Spinal cord (tissue), 10 donors: ENCODE measurements around the gene MLXIP. TPM values are rescaled to one million over a fixed set of nuclear protein-coding genes. Genes with fewer than 3 reads are reported as not detected.
A peak's percentile ranks its signal among the peaks of the same experiment; 100 is the strongest.

ENCODE experiments used
- DNase-seq, 6 donors: peaks; one replicate each; pipeline versions ENCODE4 v3.0.0 to v3.0.0-alpha.2; 2013 to 2015; ENCODE audit warnings: low spot score in 6 of 6, low read depth in 4 of 6
- H3K27ac ChIP-seq: one replicate; pipeline ENCODE4 v1.5.1; 2013; ENCODE audit warnings: low read depth, low read length, control low read depth
- H3K27me3 ChIP-seq: one replicate; pipeline ENCODE4 v1.6.1; 2013; ENCODE audit warnings: low read length; ENCODE audit not compliant: control insufficient read depth, insufficient read depth
- H3K36me3 ChIP-seq: one replicate; pipeline ENCODE4 v1.6.1; 2013; ENCODE audit warnings: low read length; ENCODE audit not compliant: control insufficient read depth, insufficient read depth
- H3K4me1 ChIP-seq: one replicate; pipeline ENCODE4 v1.6.1; 2013; ENCODE audit warnings: low read length; ENCODE audit not compliant: control insufficient read depth, insufficient read depth
- H3K4me3 ChIP-seq: one replicate; pipeline ENCODE4 v1.5.1; 2013; ENCODE audit warnings: low read depth, low read length, control low read depth
- H3K9me3 ChIP-seq: one replicate; pipeline ENCODE4 v1.6.1; 2013; ENCODE audit warnings: low read length; ENCODE audit not compliant: control insufficient read depth, insufficient read depth
- WGBS: methylation state at CpG from one replicate; pipeline ENCODE4 v1.1.5; 2013; ENCODE audit warnings: missing lambda C conversion rate; ENCODE audit not compliant: insufficient coverage; 5-methylcytosine and 5-hydroxymethylcytosine counted together
- polyA plus RNA-seq, 2 donors: library from polyadenylated mRNA; unstranded; fragments of 120-200 nt; gene quantifications; one replicate each; pipeline ENCODE4 v1.2.1, GENCODE V29; 2013; ENCODE audit not compliant: insufficient read length in 2 of 2
- total RNA-seq, 2 donors: library from RNA; depleted of rRNA in 1 of 2; stranded (reverse); fragments of 120-200 nt in 1 of 2; fragments of >200 nt in 1 of 2; gene quantifications; one replicate each; pipeline versions ENCODE4 v1.2.3 to v1.2.4, GENCODE V29; 2013 to 2014
- donor health status: healthy.

MLXIP gene
- total and polyA plus RNA-seq, 4 donors: 10.3 to 46.6 (median 24.1) TPM

DNA sequence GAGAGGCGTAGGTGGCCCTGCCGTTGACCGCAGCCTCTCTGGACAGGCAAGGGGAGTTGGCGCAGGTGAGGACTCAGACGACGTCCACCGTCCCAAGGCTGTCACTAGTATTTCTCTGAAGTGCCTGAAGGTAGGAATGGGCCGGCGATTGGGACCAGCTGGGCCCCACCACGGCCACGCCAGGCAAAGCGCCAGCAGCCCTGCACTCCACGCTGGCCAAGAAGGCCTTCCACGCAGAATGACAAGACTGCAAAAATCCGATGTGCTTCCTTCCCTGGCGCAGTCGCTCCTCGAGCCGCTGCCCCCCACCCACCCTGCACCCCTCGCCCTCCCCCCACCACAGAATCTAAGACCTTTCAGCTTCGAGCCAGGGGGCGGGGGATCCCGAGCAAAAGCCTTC, 17.3 kb upstream of the MLXIP start:
- H3K4me1 ChIP-seq: peaks cover 31% of the 10 kb centered on the region
- no peaks in the 10 kb centered on the region for H3K9me3 ChIP-seq
- no peaks in the 10 kb centered on the region for H3K27me3 ChIP-seq
- H3K27ac ChIP-seq: no peak overlapping the region
- no peak for DNase-seq
- WGBS: 82% methylated on average over 15 of the region's 23 CpGs
- no peak overlapping the region for H3K4me3 ChIP-seq
- H3K36me3 ChIP-seq: peaks cover 51% of the 10 kb centered on the region

DNA sequence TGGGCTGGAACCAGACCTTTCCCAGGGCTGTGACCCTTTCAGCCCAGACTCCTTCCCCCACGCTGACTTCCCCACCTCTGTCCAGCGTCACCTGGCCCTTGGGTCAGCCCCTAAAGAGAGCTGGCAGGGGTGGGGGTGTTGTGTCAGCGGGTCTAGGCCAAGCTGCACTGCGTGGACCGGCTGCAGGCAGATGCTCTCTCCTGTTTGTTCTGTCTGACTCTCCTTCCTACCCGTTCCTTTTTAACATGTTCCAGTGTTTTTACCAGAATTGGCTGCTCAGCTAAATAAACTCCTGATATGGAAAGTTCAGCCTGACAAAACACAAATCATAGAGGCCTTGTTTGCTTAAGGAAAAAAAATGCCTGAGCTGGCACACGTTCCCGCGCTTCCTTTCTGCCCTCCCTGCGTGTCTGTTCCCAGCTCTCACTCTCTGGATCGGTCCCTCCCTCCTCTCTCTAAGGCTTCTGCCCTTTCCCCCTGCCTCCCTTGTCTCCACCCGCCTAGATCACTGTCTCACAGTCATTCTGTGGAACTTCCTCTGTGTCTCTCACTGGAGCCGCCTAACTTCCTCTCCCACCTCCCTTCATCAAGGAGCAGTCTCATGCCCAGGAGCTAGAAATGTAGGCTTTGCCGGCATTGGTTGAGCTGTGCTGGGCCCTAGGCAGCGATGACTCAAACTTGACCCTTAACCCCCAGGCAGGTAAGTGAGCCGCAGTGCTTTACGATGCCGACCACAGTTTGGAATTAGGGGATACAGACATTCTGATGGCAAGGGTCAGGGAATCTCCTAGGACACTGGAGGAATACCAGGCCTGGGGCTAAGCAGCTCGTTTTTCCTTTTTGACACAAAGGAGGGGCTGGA, 15.5 kb upstream of the MLXIP start:
- DNase-seq: peak in 2 of 6 donors; percentile 33 to 79
- H3K27ac ChIP-seq: peak overlapping the region; percentile 82
- peaks cover 35% of the 10 kb centered on the region for H3K4me1 ChIP-seq
- H3K9me3 ChIP-seq: no peaks in the 10 kb centered on the region
- H3K4me3 ChIP-seq: no peak overlapping the region
- H3K36me3 ChIP-seq: peaks cover 33% of the 10 kb centered on the region
- no peaks in the 10 kb centered on the region for H3K27me3 ChIP-seq
- 29% methylated on average over 13 of the region's 19 CpGs for WGBS

DNA sequence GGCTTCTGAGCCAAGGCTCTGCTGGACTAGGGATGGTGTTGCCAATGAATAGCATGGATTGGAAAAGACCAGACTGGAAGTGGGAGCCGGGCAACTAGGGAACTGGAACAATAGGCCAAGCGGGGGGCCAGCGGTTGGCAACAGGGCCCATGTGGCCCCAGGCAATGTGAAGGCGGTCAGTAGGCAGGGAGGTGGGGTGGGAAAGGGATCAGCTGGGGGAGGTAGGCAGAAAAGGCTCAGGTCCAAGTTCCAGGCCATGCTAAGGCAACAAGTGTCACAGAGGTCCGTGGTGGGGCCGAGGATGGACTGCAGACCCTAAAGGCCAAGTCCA, 14.9 kb upstream of the MLXIP start:
- H3K9me3 ChIP-seq: no peaks in the 10 kb centered on the region
- H3K36me3 ChIP-seq: peaks cover 29% of the 10 kb centered on the region
- WGBS: 35% methylated on average over 5 of the region's 6 CpGs
- H3K4me3 ChIP-seq: no peak overlapping the region
- peaks cover 36% of the 10 kb centered on the region for H3K4me1 ChIP-seq
- DNase-seq: peak in 1 of 6 donors; percentile 60
- peak overlapping the region; percentile 82 for H3K27ac ChIP-seq
- no peaks in the 10 kb centered on the region for H3K27me3 ChIP-seq

DNA sequence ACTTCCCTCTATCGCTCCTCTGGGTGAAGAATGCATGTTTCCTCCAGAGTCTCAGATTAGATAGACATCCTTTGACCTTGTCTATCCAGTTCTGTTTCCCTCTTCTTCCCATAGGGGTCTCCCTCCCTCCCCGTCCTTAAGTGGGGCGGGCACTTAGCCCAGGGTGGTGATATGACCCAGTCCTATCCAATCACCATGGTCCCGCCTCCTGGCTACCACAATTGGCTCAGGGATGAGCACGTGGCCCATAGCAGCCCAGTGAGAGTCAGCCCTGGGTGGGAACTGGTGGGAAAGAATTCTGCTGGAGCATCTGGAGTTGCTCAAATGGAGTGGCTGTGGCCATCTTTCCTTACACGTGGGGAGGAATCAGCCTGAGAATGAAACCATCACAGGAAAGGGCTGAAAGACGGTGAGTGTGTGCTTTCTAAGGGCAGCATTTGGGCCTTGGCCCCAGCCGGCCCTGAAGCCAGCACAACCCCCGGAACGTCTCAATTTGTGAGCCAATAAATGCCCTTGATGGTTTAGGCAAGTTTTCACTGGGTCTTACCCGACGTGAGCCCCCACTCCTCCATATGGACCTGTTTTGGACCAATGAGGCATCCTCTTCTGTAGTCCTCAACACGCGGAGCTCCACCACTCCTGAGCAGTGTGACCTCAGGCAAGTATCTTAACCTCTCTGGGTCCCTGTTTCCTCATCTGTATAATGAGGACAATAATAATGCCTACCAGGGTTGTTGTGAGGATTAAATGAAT, 14.4 kb upstream of the MLXIP start:
- peak in 3 of 6 donors; percentile 58 to 94 (median 87) for DNase-seq
- Histone ChIP-seq H3K9me3 (no peaks in the 10 kb centered on the region), H3K27me3 (no peaks in the 10 kb centered on the region), H3K4me1 (peaks cover 36% of the 10 kb centered on the region), H3K27ac (peak overlapping the region; percentile 82), H3K4me3 (no peak overlapping the region), H3K36me3 (peaks cover 24% of the 10 kb centered on the region)
- WGBS: 48% methylated on average over 8 of the region's 14 CpGs

DNA sequence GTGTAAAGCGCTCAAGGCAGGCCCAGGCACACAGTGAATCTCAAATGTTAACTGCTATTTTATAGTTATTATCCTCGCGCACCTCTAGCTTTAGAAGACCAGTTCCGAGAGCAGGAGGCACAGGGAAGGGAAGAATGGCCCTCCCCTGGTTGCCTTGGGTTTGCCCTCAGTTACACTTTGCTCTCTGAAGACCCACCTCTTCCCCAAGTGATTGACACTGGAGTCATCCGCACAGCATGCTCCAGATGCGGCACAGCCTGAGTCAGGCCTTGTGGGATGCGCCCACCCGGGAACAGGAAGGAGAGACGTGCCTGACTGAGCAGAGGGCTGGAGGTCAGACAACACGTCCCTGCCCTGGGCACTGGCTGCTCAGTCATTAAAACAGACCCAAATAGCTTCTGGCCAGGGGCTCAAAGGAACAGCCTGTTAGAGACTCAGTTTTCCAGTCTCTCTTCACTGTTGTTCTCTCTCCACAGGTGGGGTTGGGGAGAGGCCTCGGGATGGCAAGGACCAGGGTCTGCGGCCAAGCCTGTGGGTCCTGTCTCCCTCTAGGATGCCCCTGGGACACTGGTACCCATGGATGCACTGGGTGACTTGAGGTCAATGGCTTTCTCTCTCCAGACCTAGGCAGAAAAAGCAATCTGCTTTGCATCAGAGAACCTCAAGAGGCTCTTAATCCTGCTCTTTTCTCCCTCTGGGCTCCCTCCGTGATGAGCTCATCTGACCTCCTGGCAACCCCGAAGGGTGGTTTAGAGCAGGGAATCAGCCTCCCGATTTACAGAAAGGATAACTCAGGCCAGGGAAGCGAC, 13.6 kb upstream of the MLXIP start:
- no peaks in the 10 kb centered on the region for H3K9me3 ChIP-seq
- H3K27me3 ChIP-seq: no peaks in the 10 kb centered on the region
- no peak for DNase-seq
- H3K4me3 ChIP-seq: no peak overlapping the region
- peaks cover 16% of the 10 kb centered on the region for H3K36me3 ChIP-seq
- peaks cover 36% of the 10 kb centered on the region for H3K4me1 ChIP-seq
- WGBS: 57% methylated on average over 14 of the region's 16 CpGs
- H3K27ac ChIP-seq: no peak overlapping the region

DNA sequence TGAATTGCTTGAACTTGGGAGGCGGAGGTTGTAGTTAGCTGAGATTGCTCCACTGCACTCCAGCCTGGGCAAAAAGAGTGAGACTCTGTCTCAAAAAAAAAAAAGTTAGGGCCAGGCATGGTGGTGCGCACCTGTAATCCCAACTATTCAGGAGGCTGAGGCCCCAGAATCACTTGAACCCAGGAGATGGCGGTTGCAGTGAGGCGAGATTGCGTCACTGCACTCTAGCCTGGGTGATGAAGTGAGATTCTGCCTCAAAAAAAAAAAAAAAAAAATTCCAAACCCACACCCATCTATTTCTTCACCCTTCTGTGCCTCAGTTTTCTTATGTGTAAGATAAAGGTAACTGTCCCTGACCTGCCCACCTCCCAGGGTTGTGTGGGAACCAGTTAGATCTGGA, 11.0 kb upstream of the MLXIP start:
- DNase-seq: no peak
- H3K4me3 ChIP-seq: no peak overlapping the region
- H3K4me1 ChIP-seq: peaks cover 41% of the 10 kb centered on the region
- no peaks in the 10 kb centered on the region for H3K36me3 ChIP-seq
- no peaks in the 10 kb centered on the region for H3K9me3 ChIP-seq
- no peak overlapping the region for H3K27ac ChIP-seq
- no peaks in the 10 kb centered on the region for H3K27me3 ChIP-seq
- 100% methylated on average over 3 of the region's 5 CpGs for WGBS

DNA sequence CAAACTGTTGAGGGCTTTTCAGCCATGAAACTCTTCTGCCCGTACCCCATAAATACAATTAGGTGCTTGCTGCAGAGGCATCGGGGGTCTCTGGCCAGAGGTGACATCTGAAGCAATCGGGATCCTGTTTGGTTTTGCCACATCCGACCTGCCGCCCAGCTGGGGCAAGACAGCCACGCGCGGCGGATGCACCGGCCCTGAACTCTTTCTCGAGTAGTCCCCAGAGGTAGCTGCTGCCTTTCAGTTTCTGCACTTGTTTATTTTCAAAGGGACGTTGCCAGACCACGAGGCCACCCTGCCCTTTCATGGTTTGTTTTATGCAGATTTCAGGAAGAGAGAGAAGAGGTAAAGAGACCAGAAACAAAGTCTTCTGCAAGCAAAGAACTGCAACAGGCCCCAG, 10.6 kb upstream of the MLXIP start:
- WGBS: 39% methylated on average over 13 of the region's 13 CpGs
- H3K4me3 ChIP-seq: no peak overlapping the region
- DNase-seq: peak in 1 of 6 donors; percentile 45
- H3K36me3 ChIP-seq: no peaks in the 10 kb centered on the region
- H3K27me3 ChIP-seq: no peaks in the 10 kb centered on the region
- no peaks in the 10 kb centered on the region for H3K9me3 ChIP-seq
- H3K4me1 ChIP-seq: peaks cover 39% of the 10 kb centered on the region
- no peak overlapping the region for H3K27ac ChIP-seq

DNA sequence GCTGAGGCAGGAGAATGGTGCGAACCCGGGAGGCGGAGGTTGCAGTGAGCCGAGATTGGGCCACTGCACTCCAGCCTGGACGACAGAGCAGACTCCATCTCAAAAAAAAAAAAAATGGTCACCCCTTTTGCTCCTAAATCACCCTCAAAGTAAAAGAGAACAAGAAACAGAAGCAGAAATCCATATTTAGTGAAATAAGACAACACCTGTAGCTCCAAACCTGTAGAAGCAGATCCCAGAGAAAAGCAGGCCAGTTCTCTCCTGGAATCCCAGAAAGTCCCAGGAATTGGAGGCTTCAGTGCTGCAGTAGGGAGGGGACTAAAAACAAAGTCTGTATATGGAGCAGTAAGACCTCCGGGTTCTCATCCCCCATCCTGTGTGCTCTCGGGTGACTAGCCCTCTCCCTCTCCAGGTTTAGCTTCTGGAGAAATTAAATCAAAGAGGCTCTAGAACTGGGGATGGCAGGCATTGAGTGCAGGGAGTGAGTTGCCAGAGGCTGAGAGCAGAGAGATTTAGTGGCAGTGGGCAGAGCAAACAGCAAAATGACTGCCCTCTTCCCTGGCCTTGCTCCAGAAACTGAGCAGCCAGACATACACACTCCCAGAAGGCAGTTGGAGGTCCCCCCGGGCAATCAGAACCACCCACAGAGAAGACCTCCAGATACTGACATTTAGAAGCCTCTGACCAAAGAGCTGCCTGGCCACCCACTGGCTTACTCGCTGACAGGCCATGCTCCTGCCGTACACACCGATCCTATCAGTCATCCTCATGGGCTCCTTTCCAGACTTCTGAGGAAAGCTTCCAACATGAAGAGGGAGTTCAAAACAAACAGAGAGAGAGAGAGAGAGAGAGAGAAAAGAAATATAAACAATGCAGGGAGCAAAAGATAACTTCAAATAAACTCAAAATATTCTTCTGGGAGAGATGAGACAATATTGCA, 6.3 kb upstream of the MLXIP start:
- Histone ChIP-seq H3K4me1 (peaks cover 19% of the 10 kb centered on the region), H3K9me3 (no peaks in the 10 kb centered on the region), H3K27me3 (no peaks in the 10 kb centered on the region), H3K27ac (peak overlapping the region; percentile 67), H3K4me3 (no peak overlapping the region), H3K36me3 (no peaks in the 10 kb centered on the region)
- 67% methylated on average over 4 of the region's 11 CpGs for WGBS
- peak in 2 of 6 donors; percentile 74 to 76 for DNase-seq

DNA sequence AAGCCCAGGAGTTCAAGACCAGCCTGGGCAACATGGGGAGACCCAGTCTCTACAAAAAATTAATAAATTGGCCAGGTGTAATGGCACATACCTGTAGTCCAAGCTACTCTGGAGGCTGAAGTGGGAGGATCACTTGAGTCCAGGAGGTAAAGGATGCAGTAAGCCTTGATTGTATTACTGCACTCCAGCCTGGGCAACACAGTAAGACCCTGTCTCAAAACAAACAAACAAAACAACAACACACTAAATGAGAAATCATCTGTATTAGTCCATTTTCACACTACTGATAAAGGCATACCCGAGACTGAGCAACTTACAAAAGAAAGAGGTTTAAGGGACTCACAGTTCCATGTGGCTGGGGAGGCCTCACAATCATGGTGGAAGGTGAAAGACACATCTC, 4.7 kb upstream of the MLXIP start:
- no CpG with 5 or more reads among the region's 1 CpG for WGBS
- Histone ChIP-seq H3K36me3 (no peaks in the 10 kb centered on the region), H3K4me3 (no peak overlapping the region), H3K27ac (no peak overlapping the region), H3K4me1 (peaks cover 22% of the 10 kb centered on the region), H3K27me3 (no peaks in the 10 kb centered on the region), H3K9me3 (no peaks in the 10 kb centered on the region)
- no peak for DNase-seq
